GM12878 (cell line): Measurements from ENCODE around the gene GRIK1. TPM values are rescaled to one million over a fixed set of nuclear protein-coding genes. Genes with fewer than 3 reads are reported as not detected.

Source experiments
- ATAC-seq: fragments of 200-7000 bp; cut with Tn5 transposase; 3 replicates; pipeline ENCODE4 v1.9.1; 2020; ENCODE audit warnings: mild to moderate bottlenecking, moderate library complexity
- BruUV-seq: library from RNA; stranded (reverse); fragments of 400-500 nt; replicated peaks from 2 replicates; lab custom pipeline; 2021; lab: Mats Ljungman, UMichigan
- CTCF ChIA-PET: fragments of 300-600 bp; sonication (Branson Sonifier 250); formaldehyde crosslinking; extraction: SDS; loops from one replicate; lab custom pipeline; 2021; ENCODE audit warnings: inconsistent platforms; lab: Yijun Ruan, JAX
- POLR2A ChIA-PET: fragments of 350-600 bp; formaldehyde crosslinking; extraction: SDS; loops from one replicate; lab custom pipeline; 2021; ENCODE audit warnings: inconsistent platforms; lab: Charles Lee
- RAD21 ChIA-PET: fragments of 300-600 bp; sonication (Branson Sonifier 250); formaldehyde crosslinking; loops from one replicate; lab custom pipeline; 2023; ENCODE audit warnings: antibody characterized with exemption; ENCODE audit not compliant: unreplicated experiment; lab: Charles Lee
- SMC1A ChIA-PET: fragments of 300-600 bp; sonication (Branson Sonifier 250); formaldehyde crosslinking; loops from one replicate; lab custom pipeline; 2023; ENCODE audit not compliant: unreplicated experiment, uncharacterized antibody; lab: Charles Lee
- DNase-seq: peaks from one replicate; pipeline ENCODE4 v3.0.0-alpha.2; 2011; ENCODE audit warnings: low read depth, low spot score
- FAIRE-seq: peaks from 3 replicates; lab custom pipeline; 2011; peaks lifted over from hg19 to GRCh38; lab: Jason Lieb, UNC
- H2AFZ ChIP-seq: 2 replicates; pipeline ENCODE4 v1.6.0; 2011; ENCODE audit warnings: low read depth, low read length, control low read depth; ENCODE audit not compliant: control insufficient read depth
- H3K27ac ChIP-seq: 2 replicates; pipeline ENCODE4 v1.5.1; 2011; ENCODE audit warnings: control low read depth; ENCODE audit not compliant: control insufficient read depth, insufficient read depth
- H3K27me3 ChIP-seq, 2 experiments: replicated peaks in 1 of 2; 2 replicates each; pipeline versions ENCODE4 v1.6.0 to v1.6.1; 2011; ENCODE audit warnings: low read length in 1 of 2; ENCODE audit not compliant: control insufficient read depth in 2 of 2, insufficient read depth in 2 of 2
- H3K36me3 ChIP-seq, 2 experiments: 2 replicates each; pipeline ENCODE4 v1.5.1; 2011; ENCODE audit warnings: low read length in 1 of 2; ENCODE audit not compliant: control insufficient read depth in 2 of 2, insufficient read depth in 2 of 2
- H3K4me1 ChIP-seq: 2 replicates; pipeline ENCODE4 v1.6.1; 2011; ENCODE audit warnings: mild to moderate bottlenecking, low read length, moderate library complexity, mixed read lengths; ENCODE audit not compliant: control insufficient read depth, insufficient read depth
- H3K4me2 ChIP-seq: 2 replicates; pipeline ENCODE4 v1.6.0; 2011; ENCODE audit warnings: control low read depth; ENCODE audit not compliant: control insufficient read depth, insufficient read depth
- H3K4me3 ChIP-seq: fragments of 200-600 bp; sonication (generic); 2 replicates; pipeline ENCODE4 v1.5.1; 2016
- H3K79me2 ChIP-seq: 2 replicates; pipeline ENCODE4 v1.6.0; 2011; ENCODE audit warnings: low read length; ENCODE audit not compliant: control insufficient read depth, insufficient read depth
- H3K9ac ChIP-seq: 2 replicates; pipeline ENCODE4 v1.8.0; 2011; ENCODE audit warnings: low read length, control low read depth, mixed read lengths; ENCODE audit not compliant: control insufficient read depth, insufficient read depth
- H3K9me3 ChIP-seq: replicated peaks from 3 replicates; pipeline ENCODE4 v1.5.1; 2011; ENCODE audit warnings: mild to moderate bottlenecking, low read length; ENCODE audit not compliant: control insufficient read depth, insufficient read depth
- H4K20me1 ChIP-seq: 2 replicates; pipeline ENCODE4 v1.6.0; 2011; ENCODE audit not compliant: control insufficient read depth, insufficient read depth
- GATAD2B ChIP-seq: fragments of 450-650 bp; conservative IDR thresholded peaks from 2 replicates; pipeline ENCODE4 v1.6.1; 2017; ENCODE audit warnings: low read depth, mild to moderate bottlenecking, moderate library complexity
- JUNB ChIP-seq: IDR thresholded peaks from 2 replicates; pipeline ENCODE4 v1.6.1; 2016; ENCODE audit warnings: antibody characterized with exemption, mild to moderate bottlenecking
- MXI1 ChIP-seq: fragments of 150-350 bp; IDR thresholded peaks from 2 replicates; pipeline ENCODE4 v1.6.1; 2011; ENCODE audit warnings: low read depth, mild to moderate bottlenecking, inconsistent platforms, low read length, improper control_type of control experiment
- NR2F1 ChIP-seq: fragments of 450-650 bp; conservative IDR thresholded peaks from 2 replicates; pipeline ENCODE4 v1.6.1; 2017; ENCODE audit warnings: mild to moderate bottlenecking
- RAD21 ChIP-seq: IDR thresholded peaks from 2 replicates; pipeline ENCODE4 v1.6.1; 2011; ENCODE audit warnings: mild to moderate bottlenecking, low read depth, low read length, moderate library complexity; ENCODE audit not compliant: insufficient read depth
- ZNF384 ChIP-seq: IDR thresholded peaks from 2 replicates; pipeline ENCODE4 v1.6.1; 2012; ENCODE audit warnings: low read depth, mild to moderate bottlenecking, low read length, improper control_type of control experiment, borderline replicate concordance
- WGBS: methylation state at CpG from one replicate; pipeline ENCODE4 v1.1.6; 2016; ENCODE audit warnings: low lambda C conversion rate; ENCODE audit not compliant: insufficient replicate concordance, insufficient coverage; ENCODE audit errors: missing lambda C conversion rate; 5-methylcytosine and 5-hydroxymethylcytosine counted together
- in situ Hi-C: fragments of 300-500 bp; cut with MboI; formaldehyde crosslinking; loops from 9 replicates; pipeline ENCODE4 v1.14.3; 2018; ENCODE audit warnings: mixed read lengths
- intact Hi-C: fragments of 100-400 bp; cut with micrococcal nuclease; formaldehyde crosslinking; loops from one replicate; pipeline ENCODE4 v1.14.2; 2022; ENCODE audit not compliant: unreplicated experiment
- polyA plus RNA-seq, 11 experiments: library from polyadenylated mRNA; depleted of rRNA in 4 of 11; unstranded in 6 of 11; stranded (reverse) in 5 of 11; fragments of >200 nt; fragmentation: Nextera tagmentation in 4 of 11; fragmentation: Illumina TruSeq in 1 of 11; extraction: Ambion mirVana in 4 of 11; extraction: Trizol in 1 of 11; gene quantifications; 1 replicate in 1 of 11; 2 replicates in 10 of 11; pipeline versions ENCODE4 v1.2.1 to v1.2.3, GENCODE V29; 2011 to 2016; ENCODE audit warnings: inconsistent platforms in 2 of 11, missing spikeins in 2 of 11, low read depth in 1 of 11
- total RNA-seq, 4 experiments: library from RNA; depleted of rRNA in 3 of 4; stranded (reverse); fragments of >200 nt in 3 of 4; fragmentation: Illumina TruSeq in 1 of 4; extraction: Trizol in 1 of 4; gene quantifications; 2 replicates each; pipeline versions ENCODE4 v1.2.1 to v1.2.3, GENCODE V29; 2013 to 2021
- TF ChIP-seq, protein P1 (sequence below): fragments of 450-650 bp; IDR thresholded peaks from 2 replicates; pipeline ENCODE4 v1.6.1; 2017; ENCODE audit warnings: mild to moderate bottlenecking, moderate library complexity

GRIK1 gene
- total and polyA plus RNA-seq, 10 of the 15 experiments (the other 5 are each of a cell fraction or from before 2014, with no cell fraction given), result 0.05 to 0.13 (median 0.09) TPM; not detected in 7

DNA sequence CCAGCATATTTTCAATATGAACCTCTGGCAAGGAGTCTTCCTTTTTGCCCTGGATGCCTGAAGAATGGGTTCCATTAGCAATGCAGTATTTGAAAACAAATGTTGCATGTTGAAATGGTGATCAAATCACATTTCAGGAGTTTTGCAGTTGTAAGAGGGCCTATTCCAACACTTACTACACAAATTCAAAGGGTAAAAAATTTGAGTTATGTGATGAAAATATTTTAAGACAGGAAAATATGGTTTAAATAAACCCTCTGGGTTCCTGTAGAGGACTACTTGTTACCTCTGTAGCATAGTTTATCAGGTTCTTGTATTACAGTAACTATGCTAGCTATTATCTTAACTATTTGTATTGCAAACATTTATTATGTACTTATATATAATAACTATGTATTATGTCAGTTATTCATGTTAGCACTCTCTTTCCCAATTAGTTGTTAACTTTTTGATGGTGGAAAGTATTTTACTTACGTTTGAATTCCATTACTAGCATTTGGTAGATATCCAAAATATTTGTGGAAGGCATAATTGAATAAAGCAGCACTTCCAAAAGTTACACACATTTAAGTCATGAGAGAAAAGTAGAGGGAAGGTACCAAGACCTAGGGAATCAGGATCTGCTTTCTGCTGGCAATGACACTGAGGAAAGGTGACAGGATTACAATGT is 312.9 kb downstream of the GRIK1 start:
- Histone ChIP-seq H4K20me1 (no peaks in the 10 kb centered on the region), H3K36me3 (no peaks in the 10 kb centered on the region), H3K27me3 (no peaks in the 10 kb centered on the region), H3K9me3 (no peaks in the 10 kb centered on the region), H3K4me2 (no peak overlapping the region), H3K79me2 (no peaks in the 10 kb centered on the region), H3K4me3 (no peak overlapping the region), H3K4me1 (no peaks in the 10 kb centered on the region), H3K9ac (no peak overlapping the region), H2AFZ (no peak overlapping the region), H3K27ac (no peak overlapping the region)
- 0% methylated on average over 1 of the region's 1 CpG for WGBS
- BruUV-seq, result no TSS peak
- CTCF ChIA-PET, result no interaction called here
- no peak for TF ChIP-seq RAD21
- no peak for TF ChIP-seq MXI1
- no peak for TF ChIP-seq GATAD2B
- TF ChIP-seq, protein P1, sequence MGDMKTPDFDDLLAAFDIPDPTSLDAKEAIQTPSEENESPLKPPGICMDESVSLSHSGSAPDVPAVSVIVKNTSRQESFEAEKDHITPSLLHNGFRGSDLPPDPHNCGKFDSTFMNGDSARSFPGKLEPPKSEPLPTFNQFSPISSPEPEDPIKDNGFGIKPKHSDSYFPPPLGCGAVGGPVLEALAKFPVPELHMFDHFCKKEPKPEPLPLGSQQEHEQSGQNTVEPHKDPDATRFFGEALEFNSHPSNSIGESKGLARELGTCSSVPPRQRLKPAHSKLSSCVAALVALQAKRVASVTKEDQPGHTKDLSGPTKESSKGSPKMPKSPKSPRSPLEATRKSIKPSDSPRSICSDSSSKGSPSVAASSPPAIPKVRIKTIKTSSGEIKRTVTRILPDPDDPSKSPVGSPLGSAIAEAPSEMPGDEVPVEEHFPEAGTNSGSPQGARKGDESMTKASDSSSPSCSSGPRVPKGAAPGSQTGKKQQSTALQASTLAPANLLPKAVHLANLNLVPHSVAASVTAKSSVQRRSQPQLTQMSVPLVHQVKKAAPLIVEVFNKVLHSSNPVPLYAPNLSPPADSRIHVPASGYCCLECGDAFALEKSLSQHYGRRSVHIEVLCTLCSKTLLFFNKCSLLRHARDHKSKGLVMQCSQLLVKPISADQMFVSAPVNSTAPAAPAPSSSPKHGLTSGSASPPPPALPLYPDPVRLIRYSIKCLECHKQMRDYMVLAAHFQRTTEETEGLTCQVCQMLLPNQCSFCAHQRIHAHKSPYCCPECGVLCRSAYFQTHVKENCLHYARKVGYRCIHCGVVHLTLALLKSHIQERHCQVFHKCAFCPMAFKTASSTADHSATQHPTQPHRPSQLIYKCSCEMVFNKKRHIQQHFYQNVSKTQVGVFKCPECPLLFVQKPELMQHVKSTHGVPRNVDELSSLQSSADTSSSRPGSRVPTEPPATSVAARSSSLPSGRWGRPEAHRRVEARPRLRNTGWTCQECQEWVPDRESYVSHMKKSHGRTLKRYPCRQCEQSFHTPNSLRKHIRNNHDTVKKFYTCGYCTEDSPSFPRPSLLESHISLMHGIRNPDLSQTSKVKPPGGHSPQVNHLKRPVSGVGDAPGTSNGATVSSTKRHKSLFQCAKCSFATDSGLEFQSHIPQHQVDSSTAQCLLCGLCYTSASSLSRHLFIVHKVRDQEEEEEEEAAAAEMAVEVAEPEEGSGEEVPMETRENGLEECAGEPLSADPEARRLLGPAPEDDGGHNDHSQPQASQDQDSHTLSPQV, result no peak
- TF ChIP-seq ZNF384, result no peak
- 0 out of 2 replicates have a peak, but pooled peaks have one; percentile 0 for TF ChIP-seq JUNB
- TF ChIP-seq NR2F1, result no peak
- ATAC-seq, result no peak
- intact Hi-C loops (no loop called here), in situ Hi-C loops (no loop called here)
- POLR2A ChIA-PET, result no interaction called here
- RAD21 ChIA-PET, result no interaction called here
- no peak for FAIRE-seq
- SMC1A ChIA-PET, result no interaction called here
- DNase-seq, result no peak
